Measurements from ENCODE around the gene ATRN. TPM values are rescaled to one million over a fixed set of nuclear protein-coding genes. Genes with fewer than 3 reads are reported as not detected.
"Not testable (repeated sequence)": the region's sequence is repeated elsewhere in the genome, so short reads cannot be mapped to it uniquely, and the experiment has no call there.

Gene ATRN
- 1 to 10 TPM; 6.8 to 7.6 TPM for total RNA-seq

DNA sequence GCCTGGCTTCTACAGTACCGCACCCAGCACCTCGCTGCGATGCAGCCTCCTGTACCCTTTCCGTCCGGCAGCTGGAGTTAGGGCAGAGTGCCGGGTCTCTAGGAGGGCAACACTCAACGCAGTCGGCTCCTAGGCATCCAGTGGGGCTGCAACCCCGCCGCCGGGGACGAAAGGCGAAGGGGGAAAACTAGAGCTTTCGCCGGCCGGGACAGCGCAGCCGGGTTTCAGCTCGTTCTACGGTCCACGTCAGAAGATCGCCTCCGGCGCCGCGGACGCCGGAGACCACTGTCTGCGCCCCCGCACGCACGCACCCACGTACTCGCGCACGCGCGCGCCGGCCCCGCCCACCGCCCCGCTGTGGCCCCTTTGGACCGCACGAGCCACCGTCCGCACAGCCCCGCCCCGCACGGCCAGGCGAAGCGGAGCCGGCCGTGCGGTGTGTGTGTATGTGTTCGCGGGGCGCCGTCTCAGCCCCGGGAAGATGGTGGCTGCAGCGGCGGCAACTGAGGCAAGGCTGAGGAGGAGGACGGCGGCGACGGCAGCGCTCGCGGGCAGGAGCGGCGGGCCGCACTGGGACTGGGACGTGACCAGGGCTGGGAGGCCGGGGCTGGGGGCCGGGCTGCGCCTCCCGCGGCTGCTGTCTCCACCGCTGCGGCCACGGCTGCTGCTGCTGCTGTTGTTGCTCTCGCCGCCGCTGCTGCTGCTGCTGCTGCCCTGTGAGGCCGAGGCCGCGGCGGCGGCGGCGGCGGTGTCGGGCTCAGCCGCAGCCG lies at the start of gene ATRN:
ATRN (plus strand) TSS at position 392 of the 770 bp plus-strand sequence; CDS start at position 482, 90 bp downstream.
- H3K36me3 Mint-ChIP-seq (ENCODE audit: low read depth): no peaks in the 10 kb centered on the region
- H3K27me3 Mint-ChIP-seq: no peaks in the 10 kb centered on the region
- DNase-seq (peak; percentile 94), ATAC-seq (peak; percentile 88)
- H3K4me1 Mint-ChIP-seq: peaks cover 26% of the 10 kb centered on the region
- intact Hi-C loops (cut with DNase I, micrococcal nuclease): loop anchor here (1.0 to 10.0 kb wide), 8 partner anchors 62 to 1074 kb away; partner anchors contain the start of genes MRPS26 (in 1 of the 2), NOP56 (in 1 of the 2) and SLC4A11 (in 1 of the 2)
- no peaks in the 10 kb centered on the region for H3K9me3 Mint-ChIP-seq (ENCODE audit: low read depth)
- CTCF ChIA-PET: interaction anchor here (0.6 kb wide), 1 partner anchor 327 kb away, joined by 3 read pairs; no protein-coding TSS in a partner anchor
- H3K4me3 Mint-ChIP-seq: peak within 1 kb of the TSS; percentile 84
- peak within 1 kb of the TSS; percentile 66 for H3K27ac Mint-ChIP-seq
- POLR2A ChIA-PET: no interaction called here

DNA sequence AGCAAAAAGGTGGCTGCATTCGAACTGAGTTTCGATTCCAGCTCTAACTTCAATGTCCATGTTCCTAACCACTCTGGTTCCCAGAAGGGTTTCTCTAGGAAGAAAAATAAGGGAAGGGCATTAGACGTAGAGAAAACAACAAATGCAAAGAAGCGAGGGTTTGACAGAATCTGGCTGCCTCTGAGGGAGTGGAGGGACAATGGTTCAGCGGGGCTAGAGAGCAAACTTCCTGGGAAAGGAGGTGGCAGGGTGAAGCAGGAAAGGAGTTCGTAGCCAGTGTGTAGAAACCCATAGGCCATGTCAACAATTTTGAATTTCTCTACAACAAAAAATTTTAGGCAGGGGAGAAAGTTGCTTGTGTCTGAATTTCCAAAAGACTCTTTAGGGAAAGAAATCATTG lies 48.8 kb upstream of the ATRN start:
- POLR2A ChIA-PET: no interaction called here
- H3K36me3 Mint-ChIP-seq (ENCODE audit: low read depth): no peaks in the 10 kb centered on the region
- no peaks in the 10 kb centered on the region for H3K9me3 Mint-ChIP-seq (ENCODE audit: low read depth)
- H3K4me3 Mint-ChIP-seq: no peak overlapping the region
- no peak for DNase-seq
- intact Hi-C loops (cut with DNase I, micrococcal nuclease): no loop called here
- H3K27me3 Mint-ChIP-seq: no peaks in the 10 kb centered on the region
- no peak for ATAC-seq
- CTCF ChIA-PET: interaction anchor here (1.7 kb wide), 1 partner anchor 15 kb away, joined by 5 read pairs; no protein-coding TSS in a partner anchor
- peaks cover 8% of the 10 kb centered on the region for H3K4me1 Mint-ChIP-seq
- no peak overlapping the region for H3K27ac Mint-ChIP-seq

DNA sequence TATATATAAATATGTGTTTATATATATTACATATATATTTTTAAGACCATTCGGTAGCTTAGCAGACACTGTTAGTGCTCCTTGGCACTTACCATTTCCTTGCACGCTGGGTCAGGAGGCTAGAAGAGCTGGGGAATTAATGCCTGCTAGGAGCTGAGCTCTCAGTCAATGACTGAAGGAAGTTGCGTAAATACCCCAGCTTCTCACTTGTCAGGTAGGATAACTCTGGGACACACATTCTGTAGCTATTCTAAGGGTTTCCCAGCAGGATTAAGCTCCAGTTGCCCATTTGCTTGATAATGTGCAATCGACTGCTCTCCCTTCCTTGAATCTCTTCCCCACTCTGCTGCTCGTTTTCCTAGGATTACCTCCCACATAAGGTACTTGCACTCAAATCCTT lies 47.7 kb upstream of the ATRN start:
- H3K9me3 Mint-ChIP-seq (ENCODE audit: low read depth): no peaks in the 10 kb centered on the region
- CTCF ChIA-PET: interaction anchor here (1.7 kb wide), 1 partner anchor 17 kb away, joined by 5 read pairs; no protein-coding TSS in a partner anchor
- H3K4me3 Mint-ChIP-seq: no peak overlapping the region
- POLR2A ChIA-PET: no interaction called here
- DNase-seq (no peak), ATAC-seq (no peak)
- H3K27ac Mint-ChIP-seq: no peak overlapping the region
- peaks cover 8% of the 10 kb centered on the region for H3K4me1 Mint-ChIP-seq
- H3K36me3 Mint-ChIP-seq (ENCODE audit: low read depth): no peaks in the 10 kb centered on the region
- H3K27me3 Mint-ChIP-seq: no peaks in the 10 kb centered on the region
- intact Hi-C loops (cut with DNase I, micrococcal nuclease): no loop called here

DNA sequence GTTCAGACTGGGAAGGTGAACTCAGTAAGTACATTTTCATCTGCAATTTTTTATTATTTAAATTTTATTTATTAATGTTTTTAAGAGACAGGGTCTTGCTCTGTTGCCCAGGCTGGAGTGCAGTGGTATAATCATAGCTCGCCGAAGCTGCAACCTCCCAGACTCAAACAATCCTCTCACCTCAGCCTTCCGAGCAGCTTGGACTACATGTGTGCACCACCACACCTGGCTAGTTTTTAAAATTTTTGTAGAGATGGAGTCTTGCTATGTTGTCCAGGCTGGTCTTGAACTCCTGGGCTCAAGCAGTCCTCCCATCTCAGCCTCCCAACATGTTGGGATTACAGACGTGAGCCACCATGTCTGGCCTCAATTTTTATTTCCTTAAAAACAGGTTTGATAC lies 44.1 kb upstream of the ATRN start:
- ATAC-seq; DNase-seq; H3K4me3 Mint-ChIP-seq; H3K27ac Mint-ChIP-seq; POLR2A ChIA-PET; H3K9me3 Mint-ChIP-seq (ENCODE audit: low read depth); H3K4me1 Mint-ChIP-seq; H3K36me3 Mint-ChIP-seq (ENCODE audit: low read depth); intact Hi-C loops (cut with DNase I, micrococcal nuclease): not testable (repeated sequence)
- CTCF ChIA-PET: interaction anchor here (0.6 kb wide), 1 partner anchor 8 kb away, joined by 3 read pairs; no protein-coding TSS in a partner anchor
- peaks cover 13% of the 10 kb centered on the region for H3K27me3 Mint-ChIP-seq

DNA sequence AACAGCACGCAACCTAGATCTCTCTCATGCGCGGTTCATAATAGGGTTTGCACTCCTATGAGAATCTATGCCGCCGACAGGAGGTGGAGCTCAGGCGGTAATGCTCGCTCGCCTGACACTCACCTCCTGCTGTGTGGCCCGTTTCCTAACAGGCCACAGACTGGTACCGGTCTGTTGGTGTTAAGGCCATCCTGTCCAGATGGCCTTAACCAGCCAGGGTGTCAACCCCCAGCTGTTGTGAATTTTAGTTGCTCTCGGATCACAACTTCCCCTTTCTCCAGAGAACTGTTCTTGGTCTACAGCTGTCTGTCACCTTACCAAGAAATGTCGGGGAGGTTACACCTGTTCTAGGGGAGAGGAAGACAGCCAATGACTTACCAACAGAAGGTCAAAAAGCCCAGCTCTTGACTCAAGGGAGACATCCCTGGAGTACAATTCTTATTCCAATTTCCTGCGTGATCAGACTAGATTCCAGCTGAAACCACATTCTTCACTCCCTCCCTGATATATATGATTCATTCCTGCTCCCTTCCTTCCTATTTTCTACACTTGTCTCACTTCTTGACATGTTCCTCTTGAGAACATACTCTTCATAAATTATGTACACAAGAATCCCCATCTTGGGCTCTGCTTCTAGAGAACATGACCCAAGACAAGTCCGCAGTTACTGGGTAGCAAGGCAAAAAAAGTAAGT lies 40.3 kb upstream of the ATRN start:
- no peaks in the 10 kb centered on the region for H3K4me1 Mint-ChIP-seq
- H3K36me3 Mint-ChIP-seq (ENCODE audit: low read depth): no peaks in the 10 kb centered on the region
- intact Hi-C loops (cut with DNase I, micrococcal nuclease): no loop called here
- no peak overlapping the region for H3K27ac Mint-ChIP-seq
- no peaks in the 10 kb centered on the region for H3K9me3 Mint-ChIP-seq (ENCODE audit: low read depth)
- POLR2A ChIA-PET: no interaction called here
- peaks cover 13% of the 10 kb centered on the region for H3K27me3 Mint-ChIP-seq
- ATAC-seq (no peak), DNase-seq (no peak)
- CTCF ChIA-PET: interaction anchor here (0.8 kb wide), 1 partner anchor 1467 kb away, joined by 4 read pairs; no protein-coding TSS in a partner anchor
- H3K4me3 Mint-ChIP-seq: no peak overlapping the region

DNA sequence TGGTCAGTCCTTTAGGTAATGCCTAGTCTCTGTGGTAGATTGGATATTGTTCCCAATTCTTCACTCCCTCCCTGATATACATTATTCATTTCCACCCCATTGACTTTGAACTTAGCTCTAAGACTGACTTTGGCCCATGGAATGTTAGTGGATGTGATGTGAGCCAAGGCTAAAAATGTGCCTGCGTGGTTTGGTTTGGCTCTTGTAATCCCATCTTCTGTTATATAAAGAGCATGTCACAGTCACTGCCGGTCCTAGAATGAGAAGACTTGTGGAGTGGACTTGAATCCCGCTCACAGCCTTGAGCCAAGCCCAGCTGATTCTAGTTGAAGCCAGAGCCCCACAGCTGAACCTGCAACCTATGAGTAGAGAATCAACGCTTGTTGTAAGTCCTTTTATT lies 39.7 kb upstream of the ATRN start:
- CTCF ChIA-PET: interaction anchor here (0.8 kb wide), 1 partner anchor 1467 kb away, joined by 4 read pairs; no protein-coding TSS in a partner anchor
- POLR2A ChIA-PET: no interaction called here

DNA sequence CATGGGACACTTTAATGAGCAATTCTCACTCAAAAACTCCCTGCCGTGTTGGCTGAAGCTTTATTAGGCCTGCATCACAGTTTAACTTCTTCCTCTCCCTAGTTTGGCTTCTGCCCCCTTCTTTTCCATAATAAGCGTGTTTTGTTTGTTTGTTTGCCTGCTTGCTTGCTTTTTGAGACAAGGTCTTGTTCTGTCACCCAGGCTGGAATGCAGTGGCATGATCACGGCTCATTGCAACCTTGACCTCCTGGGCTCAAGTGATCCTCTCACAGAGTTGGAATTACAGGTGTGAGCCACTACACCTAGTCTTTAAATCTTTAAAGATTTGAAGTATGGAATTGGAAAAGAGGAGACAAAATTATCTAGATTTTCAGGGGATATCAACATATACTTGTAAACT lies 38.0 kb upstream of the ATRN start:
- H3K9me3 Mint-ChIP-seq (ENCODE audit: low read depth): no peaks in the 10 kb centered on the region

More for the DNA sequence above, 39.7 kb upstream of the ATRN start:
- no peaks in the 10 kb centered on the region for H3K36me3 Mint-ChIP-seq (ENCODE audit: low read depth)
- H3K4me1 Mint-ChIP-seq: no peaks in the 10 kb centered on the region
- no peak overlapping the region for H3K27ac Mint-ChIP-seq
- ATAC-seq: no peak
- intact Hi-C loops (cut with DNase I, micrococcal nuclease): no loop called here
- H3K4me3 Mint-ChIP-seq: no peak overlapping the region
- DNase-seq: no peak
- no peaks in the 10 kb centered on the region for H3K9me3 Mint-ChIP-seq (ENCODE audit: low read depth)
- H3K27me3 Mint-ChIP-seq: peaks cover 13% of the 10 kb centered on the region

DNA sequence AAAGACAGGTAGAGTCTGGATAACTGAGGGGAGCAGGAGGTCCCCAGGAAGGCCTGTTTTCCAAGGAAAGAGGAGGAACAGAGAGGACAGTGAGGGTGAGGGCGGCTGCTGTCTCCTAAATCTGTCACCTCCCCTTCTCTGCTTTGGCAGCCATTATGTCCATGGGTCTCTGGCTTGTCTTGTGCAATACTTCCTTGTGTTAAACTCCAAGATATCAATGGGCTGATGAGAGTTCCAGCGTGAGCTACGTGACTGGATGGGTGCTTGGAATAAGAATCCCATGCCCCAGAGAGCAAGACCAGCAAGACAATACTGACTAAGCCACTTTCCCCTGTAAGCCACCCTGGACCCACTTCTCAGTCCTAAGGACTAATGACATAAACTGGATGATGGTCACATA lies 37.1 kb upstream of the ATRN start:
- Mint-ChIP-seq H3K27me3 (peaks cover 13% of the 10 kb centered on the region), H3K4me1 (no peaks in the 10 kb centered on the region), H3K36me3 (ENCODE audit: low read depth) (no peaks in the 10 kb centered on the region), H3K9me3 (ENCODE audit: low read depth) (no peaks in the 10 kb centered on the region), H3K27ac (no peak overlapping the region), H3K4me3 (no peak overlapping the region)
- no peak for ATAC-seq
- DNase-seq: no peak
- ChIA-PET POLR2A (no interaction called here), CTCF (interaction anchor here (0.5 kb wide), 1 partner anchor 501 kb away, joined by 3 read pairs; no protein-coding TSS in a partner anchor)
- intact Hi-C loops (cut with DNase I, micrococcal nuclease): no loop called here

More for the DNA sequence above, 38.0 kb upstream of the ATRN start:
- ChIA-PET CTCF (no interaction called here), POLR2A (no interaction called here)
- Mint-ChIP-seq H3K27me3 (peaks cover 13% of the 10 kb centered on the region), H3K36me3 (ENCODE audit: low read depth) (no peaks in the 10 kb centered on the region), H3K4me3 (no peak overlapping the region), H3K4me1 (no peaks in the 10 kb centered on the region), H3K27ac (no peak overlapping the region)
- intact Hi-C loops (cut with DNase I, micrococcal nuclease): no loop called here
- DNase-seq (no peak), ATAC-seq (no peak)

DNA sequence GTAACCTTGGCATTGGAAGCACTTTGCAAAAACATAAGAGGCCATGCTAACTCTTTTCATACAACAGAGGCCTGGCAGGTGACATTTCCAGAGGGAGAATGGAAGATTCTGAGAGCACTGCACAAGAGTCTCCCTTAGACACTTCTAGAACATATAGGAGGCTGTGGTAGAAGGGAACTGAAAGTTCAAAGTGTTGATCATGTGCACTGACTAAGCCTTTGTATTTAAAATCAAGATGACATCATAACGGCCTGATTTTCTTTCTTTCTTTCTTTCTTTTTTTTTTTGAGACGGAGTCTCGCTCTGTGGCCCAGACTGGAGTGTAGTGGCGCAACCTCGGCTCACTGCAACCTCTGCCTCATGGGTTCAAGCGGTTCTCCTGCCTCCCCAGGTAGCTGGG lies 36.6 kb upstream of the ATRN start:
- no peak overlapping the region for H3K27ac Mint-ChIP-seq
- CTCF ChIA-PET: no interaction called here
- DNase-seq (no peak), ATAC-seq (no peak)
- H3K4me1 Mint-ChIP-seq: no peaks in the 10 kb centered on the region
- intact Hi-C loops (cut with DNase I, micrococcal nuclease): no loop called here
- H3K4me3 Mint-ChIP-seq: no peak overlapping the region
- H3K27me3 Mint-ChIP-seq: peaks cover 10% of the 10 kb centered on the region
- H3K36me3 Mint-ChIP-seq (ENCODE audit: low read depth): no peaks in the 10 kb centered on the region
- POLR2A ChIA-PET: no interaction called here
- no peaks in the 10 kb centered on the region for H3K9me3 Mint-ChIP-seq (ENCODE audit: low read depth)

DNA sequence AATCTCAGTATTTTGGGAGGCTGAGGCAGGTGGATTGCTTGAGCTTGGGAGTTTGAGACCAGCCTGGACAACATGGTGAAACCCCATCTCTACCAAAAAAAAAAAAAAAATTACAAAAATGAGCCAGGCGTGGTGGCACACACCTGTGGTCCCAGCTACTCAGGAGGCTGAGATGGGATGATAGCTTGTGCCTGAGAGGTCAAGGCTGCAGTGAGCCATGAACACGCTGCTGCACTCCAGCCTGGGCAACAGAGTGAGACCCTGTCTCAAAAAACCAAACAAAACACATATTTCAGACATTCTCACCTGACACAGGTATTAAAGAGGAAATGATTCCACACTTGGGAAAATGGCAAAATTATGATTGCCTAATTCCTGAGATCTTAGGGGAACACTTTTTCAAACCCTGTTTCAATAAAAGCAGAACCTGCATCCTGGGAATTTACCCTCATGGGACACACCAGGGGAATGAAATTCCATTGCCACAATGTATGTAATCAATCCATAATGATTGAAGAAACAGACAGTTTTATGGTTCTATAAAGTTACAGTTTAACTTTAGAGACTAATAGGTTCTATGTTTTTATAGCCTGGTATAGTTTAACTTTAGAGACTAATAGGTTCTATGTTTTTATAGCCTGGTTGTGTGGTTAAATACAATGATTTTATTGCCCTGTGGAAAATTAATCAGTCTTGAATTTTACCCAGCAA lies 33.8 kb upstream of the ATRN start:
- Mint-ChIP-seq H3K27ac (no peak overlapping the region), H3K4me3 (no peak overlapping the region), H3K27me3 (no peaks in the 10 kb centered on the region), H3K36me3 (ENCODE audit: low read depth) (no peaks in the 10 kb centered on the region), H3K4me1 (no peaks in the 10 kb centered on the region), H3K9me3 (ENCODE audit: low read depth) (no peaks in the 10 kb centered on the region)
- ChIA-PET POLR2A (no interaction called here), CTCF (interaction anchor here (0.7 kb wide), 1 partner anchor 13 kb away, joined by 3 read pairs; no protein-coding TSS in a partner anchor)
- intact Hi-C loops (cut with DNase I, micrococcal nuclease): no loop called here
- ATAC-seq (no peak), DNase-seq (no peak)

DNA sequence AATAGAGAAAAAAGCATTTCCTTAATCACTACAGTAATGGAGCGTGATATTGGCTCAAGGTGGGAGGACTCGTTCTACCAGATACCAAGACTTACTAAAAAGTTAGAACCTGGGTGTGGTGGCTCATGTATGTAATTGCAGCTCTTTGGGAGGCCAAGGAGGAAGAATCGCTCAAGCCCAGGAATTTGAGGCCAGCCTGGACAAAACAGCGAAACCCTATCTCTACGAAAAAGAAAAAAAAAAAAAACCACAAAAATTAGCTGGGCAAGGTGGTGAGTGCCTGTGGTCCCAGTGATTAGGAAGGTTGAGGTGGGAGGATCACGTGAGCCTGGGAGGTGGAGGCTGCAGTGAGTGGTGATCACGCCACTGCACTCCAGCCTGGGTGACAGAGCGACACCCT lies 24.0 kb upstream of the ATRN start:
- H3K4me3 Mint-ChIP-seq: no peak overlapping the region
- ATAC-seq (no peak), DNase-seq (no peak)
- intact Hi-C loops (cut with DNase I, micrococcal nuclease): no loop called here
- no peaks in the 10 kb centered on the region for H3K9me3 Mint-ChIP-seq (ENCODE audit: low read depth)
- H3K27ac Mint-ChIP-seq: no peak overlapping the region
- no peaks in the 10 kb centered on the region for H3K4me1 Mint-ChIP-seq
- CTCF ChIA-PET: no interaction called here
- peaks cover 3% of the 10 kb centered on the region for H3K27me3 Mint-ChIP-seq
- H3K36me3 Mint-ChIP-seq (ENCODE audit: low read depth): no peaks in the 10 kb centered on the region
- POLR2A ChIA-PET: no interaction called here

All from activated CD4-positive, alpha-beta T cell treated with anti-CD3 and anti-CD28 coated beads for 36 hours (primary cell).